Endodermal cell (in vitro differentiated cells): ENCODE results near the gene NFATC1. TPM values are rescaled to one million over a fixed set of nuclear protein-coding genes. Genes with fewer than 3 reads are reported as not detected.

Experiments used
- DNase-seq: peaks from one replicate; pipeline ENCODE4 v3.0.0-alpha.2; 2017
- H3K27ac ChIP-seq: 2 replicates; pipeline ENCODE4 v1.5.1; 2013; ENCODE audit warnings: mild to moderate bottlenecking, low read depth, low read length, moderate library complexity
- H3K27me3 ChIP-seq: 2 replicates; pipeline ENCODE4 v1.6.1; 2013; ENCODE audit warnings: mild to moderate bottlenecking, low read length, moderate library complexity; ENCODE audit not compliant: insufficient read depth, control insufficient read depth, poor library complexity, severe bottlenecking
- H3K36me3 ChIP-seq: 2 replicates; pipeline ENCODE4 v1.7.0; 2013; ENCODE audit warnings: mild to moderate bottlenecking, low read length, moderate library complexity; ENCODE audit not compliant: control insufficient read depth, insufficient read depth
- H3K4me1 ChIP-seq: one replicate; pipeline ENCODE4 v1.7.0; 2013; ENCODE audit warnings: low read length; ENCODE audit not compliant: control insufficient read depth, insufficient read depth
- H3K4me3 ChIP-seq: 2 replicates; pipeline ENCODE4 v1.5.1; 2013; ENCODE audit warnings: mild to moderate bottlenecking, low read length, moderate library complexity
- H3K9ac ChIP-seq: 2 replicates; pipeline ENCODE4 v1.6.1; 2013; ENCODE audit warnings: mild to moderate bottlenecking, low read length, moderate library complexity; ENCODE audit not compliant: poor library complexity, severe bottlenecking; ENCODE audit errors: extremely low read depth
- H3K9me3 ChIP-seq: 2 replicates; pipeline ENCODE4 v1.6.1; 2013; ENCODE audit warnings: mild to moderate bottlenecking, low read length, moderate library complexity; ENCODE audit not compliant: control insufficient read depth
- H3K27ac Mint-ChIP-seq: 2 replicates; pipeline ENCODE4 v1.8.0; 2020; ENCODE audit warnings: mixed read lengths
- H3K27me3 Mint-ChIP-seq: 2 replicates; pipeline ENCODE4 v1.8.0; 2021; ENCODE audit warnings: mild to moderate bottlenecking, mixed read lengths; ENCODE audit not compliant: insufficient read depth
- H3K36me3 Mint-ChIP-seq: 2 replicates; pipeline ENCODE4 v1.8.0; 2020; ENCODE audit warnings: low read depth, mixed read lengths
- H3K4me1 Mint-ChIP-seq: 2 replicates; pipeline ENCODE4 v1.8.0; 2020; ENCODE audit warnings: mixed read lengths
- H3K4me3 Mint-ChIP-seq: 2 replicates; pipeline ENCODE4 v1.8.0; 2020; ENCODE audit warnings: mild to moderate bottlenecking, moderate library complexity, mixed read lengths
- H3K9me3 Mint-ChIP-seq: 2 replicates; pipeline ENCODE4 v1.8.0; 2020; ENCODE audit warnings: mild to moderate bottlenecking, mixed read lengths
- WGBS, 2 experiments: methylation state at CpG; one replicate each; pipeline versions ENCODE4 v1.1.5 to v1.1.7; 2013; ENCODE audit warnings: missing lambda C conversion rate in 2 of 2, mixed read lengths in 1 of 2; ENCODE audit not compliant: insufficient coverage in 1 of 2, insufficient read length in 1 of 2; 5-methylcytosine and 5-hydroxymethylcytosine counted together
- total RNA-seq, 2 donors: library from RNA; stranded (reverse); fragmentation: NEBNext Ultra II Directional in 1 of 2; extraction: Animal tissue kit (Norgen Biotek cat#: 25700) in 1 of 2; gene quantifications; 2 replicates in 1 of 2; 3 replicates in 1 of 2; pipeline ENCODE4 v1.2.1, GENCODE V29; 2021
- TF ChIP-seq, protein P1 (sequence below): fragments of 200-600 bp; sonication (generic); conservative IDR thresholded peaks from 2 replicates; pipeline ENCODE4 v1.5.0; 2021; ENCODE audit warnings: antibody characterized with exemption, mild to moderate bottlenecking

NFATC1 gene
- total RNA-seq, 2 donors from 2014 or later: 23.4 to 32.5 TPM

DNA sequence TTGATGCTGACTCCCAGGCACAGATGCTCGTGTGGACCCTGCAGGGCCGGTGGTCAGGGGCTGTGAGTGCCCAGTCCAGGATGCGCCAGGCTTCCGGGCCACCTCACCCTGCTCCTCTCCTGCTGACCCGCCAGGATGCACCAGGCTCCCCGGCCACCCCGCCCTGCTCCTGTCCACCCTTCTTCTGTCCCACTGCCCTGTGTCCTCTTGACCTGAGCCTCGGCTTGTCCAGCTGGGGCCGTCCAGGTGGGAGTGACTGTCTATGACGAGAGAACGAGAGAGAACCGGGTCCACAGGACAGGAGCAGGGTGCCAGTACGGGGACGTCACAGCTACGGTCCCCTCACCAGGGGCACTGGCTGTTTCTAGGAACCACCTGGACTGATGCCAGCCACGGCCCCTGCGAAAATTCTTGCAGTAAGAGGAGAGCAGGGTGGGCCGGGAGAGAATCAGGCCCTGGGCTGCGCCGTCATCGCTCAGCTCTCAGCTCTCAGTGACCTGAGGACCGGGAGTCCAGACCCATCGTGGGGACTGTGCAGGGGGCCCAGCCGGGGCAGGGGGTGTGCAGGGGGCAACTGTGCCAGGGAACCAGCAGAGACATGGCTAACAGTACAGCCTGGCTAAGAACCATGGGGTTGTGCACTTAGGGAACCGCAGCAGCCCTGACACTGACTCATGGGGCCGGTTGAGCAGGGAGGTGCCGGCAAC lies 12.9 kb upstream of the NFATC1 start:
- H3K9ac ChIP-seq: no peak overlapping the region

GRCh38 chr18:79383388-79384056 lies 12.2 kb upstream of the NFATC1 start:
- Histone ChIP-seq H3K4me1 (peaks cover 6% of the 10 kb centered on the region), H3K27ac (no peak overlapping the region), H3K9ac (no peak overlapping the region), H3K9me3 (no peaks in the 10 kb centered on the region), H3K27me3 (no peaks in the 10 kb centered on the region), H3K36me3 (no peaks in the 10 kb centered on the region), H3K4me3 (no peak overlapping the region)
- DNase-seq: no peak
- H3K36me3 Mint-ChIP-seq: no peaks in the 10 kb centered on the region
- WGBS, 2 experiments: 92 to 97% methylated on average over 11 to 20 of the region's 20 CpGs
- no peaks in the 10 kb centered on the region for H3K9me3 Mint-ChIP-seq
- H3K4me3 Mint-ChIP-seq: no peak overlapping the region
- H3K27me3 Mint-ChIP-seq: no peaks in the 10 kb centered on the region
- H3K4me1 Mint-ChIP-seq: peaks cover 15% of the 10 kb centered on the region
- no peak overlapping the region for H3K27ac Mint-ChIP-seq
- TF ChIP-seq, protein P1, sequence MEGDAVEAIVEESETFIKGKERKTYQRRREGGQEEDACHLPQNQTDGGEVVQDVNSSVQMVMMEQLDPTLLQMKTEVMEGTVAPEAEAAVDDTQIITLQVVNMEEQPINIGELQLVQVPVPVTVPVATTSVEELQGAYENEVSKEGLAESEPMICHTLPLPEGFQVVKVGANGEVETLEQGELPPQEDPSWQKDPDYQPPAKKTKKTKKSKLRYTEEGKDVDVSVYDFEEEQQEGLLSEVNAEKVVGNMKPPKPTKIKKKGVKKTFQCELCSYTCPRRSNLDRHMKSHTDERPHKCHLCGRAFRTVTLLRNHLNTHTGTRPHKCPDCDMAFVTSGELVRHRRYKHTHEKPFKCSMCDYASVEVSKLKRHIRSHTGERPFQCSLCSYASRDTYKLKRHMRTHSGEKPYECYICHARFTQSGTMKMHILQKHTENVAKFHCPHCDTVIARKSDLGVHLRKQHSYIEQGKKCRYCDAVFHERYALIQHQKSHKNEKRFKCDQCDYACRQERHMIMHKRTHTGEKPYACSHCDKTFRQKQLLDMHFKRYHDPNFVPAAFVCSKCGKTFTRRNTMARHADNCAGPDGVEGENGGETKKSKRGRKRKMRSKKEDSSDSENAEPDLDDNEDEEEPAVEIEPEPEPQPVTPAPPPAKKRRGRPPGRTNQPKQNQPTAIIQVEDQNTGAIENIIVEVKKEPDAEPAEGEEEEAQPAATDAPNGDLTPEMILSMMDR: no peak

More for the DNA sequence above, 12.9 kb upstream of the NFATC1 start:
- no peak overlapping the region for H3K27ac ChIP-seq
- H3K9me3 Mint-ChIP-seq: no peaks in the 10 kb centered on the region
- 95 to 97% methylated on average over 19 to 27 of the region's 27 CpGs for WGBS, 2 experiments
- no peak for DNase-seq
- no peaks in the 10 kb centered on the region for H3K36me3 ChIP-seq
- no peak overlapping the region for H3K4me3 ChIP-seq
- no peaks in the 10 kb centered on the region for H3K27me3 Mint-ChIP-seq
- no peaks in the 10 kb centered on the region for H3K9me3 ChIP-seq
- TF ChIP-seq, protein P1: no peak
- H3K27ac Mint-ChIP-seq: no peak overlapping the region
- H3K4me1 Mint-ChIP-seq: peaks cover 8% of the 10 kb centered on the region
- peaks cover 6% of the 10 kb centered on the region for H3K36me3 Mint-ChIP-seq
- peaks cover 1% of the 10 kb centered on the region for H3K4me1 ChIP-seq
- H3K4me3 Mint-ChIP-seq: no peak overlapping the region
- H3K27me3 ChIP-seq: no peaks in the 10 kb centered on the region

DNA sequence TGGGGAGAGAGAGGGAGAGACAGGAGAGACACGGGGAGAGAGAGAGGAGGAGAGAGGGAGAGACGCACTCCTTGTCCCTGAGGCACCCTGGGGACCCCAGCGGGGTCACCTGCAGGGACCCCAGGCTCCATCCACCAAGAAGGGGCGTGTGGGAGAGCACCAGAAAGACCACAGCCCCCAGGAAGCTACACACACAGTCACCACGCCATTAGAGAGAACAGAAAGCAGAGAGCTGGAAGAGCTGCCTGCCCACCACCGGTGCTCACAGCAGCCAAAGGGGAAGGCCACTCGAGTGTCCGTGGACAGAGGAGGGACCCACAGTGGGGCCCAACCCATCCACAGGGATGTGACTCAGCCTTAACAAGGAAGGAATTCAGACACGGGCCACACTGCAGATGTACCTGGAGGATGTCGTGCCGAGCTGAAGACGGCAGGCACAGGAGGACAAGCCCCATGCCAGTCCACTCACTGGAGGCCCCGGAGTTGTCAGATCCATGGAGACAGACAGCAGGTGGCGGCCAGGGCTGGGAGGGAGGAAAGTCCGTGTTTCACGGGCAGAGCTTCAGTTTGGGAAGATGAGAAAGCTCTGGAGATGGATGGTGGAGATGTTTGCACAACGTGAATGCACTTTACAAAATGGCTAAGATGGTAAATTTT lies 11.5 kb upstream of the NFATC1 start:
- TF ChIP-seq, protein P1: no peak
- Histone ChIP-seq H3K4me1 (peaks cover 6% of the 10 kb centered on the region), H3K27me3 (no peaks in the 10 kb centered on the region), H3K36me3 (no peaks in the 10 kb centered on the region), H3K9me3 (no peaks in the 10 kb centered on the region), H3K4me3 (no peak overlapping the region), H3K9ac (no peak overlapping the region), H3K27ac (no peak overlapping the region)
- Mint-ChIP-seq H3K27ac (no peak overlapping the region), H3K9me3 (no peaks in the 10 kb centered on the region), H3K4me3 (no peak overlapping the region), H3K4me1 (peaks cover 16% of the 10 kb centered on the region), H3K36me3 (no peaks in the 10 kb centered on the region), H3K27me3 (no peaks in the 10 kb centered on the region)
- DNase-seq: no peak
- WGBS, 2 experiments: 83 to 92% methylated on average over 12 to 16 of the region's 17 CpGs
